ENCODE data around the gene RPL15.

Gene RPL15

GRCh38 chr3:23959135-23959900 lies 42.4 kb downstream of the RPL15 start:
- peak; percentile 98 for ATAC-seq
- Mint-ChIP-seq H3K27ac (peak overlapping the region in 1 of 2 donors; percentile 2), H3K27me3 (no peaks in the 10 kb centered on the region), H3K9me3 (no peaks in the 10 kb centered on the region), H3K4me1 (peaks cover 36% of the 10 kb centered on the region), H3K4me3 (peak overlapping the region in 1 of 2 donors; percentile 23)
- peak in 1 of 2 donors; percentile 39 for DNase-seq

DNA sequence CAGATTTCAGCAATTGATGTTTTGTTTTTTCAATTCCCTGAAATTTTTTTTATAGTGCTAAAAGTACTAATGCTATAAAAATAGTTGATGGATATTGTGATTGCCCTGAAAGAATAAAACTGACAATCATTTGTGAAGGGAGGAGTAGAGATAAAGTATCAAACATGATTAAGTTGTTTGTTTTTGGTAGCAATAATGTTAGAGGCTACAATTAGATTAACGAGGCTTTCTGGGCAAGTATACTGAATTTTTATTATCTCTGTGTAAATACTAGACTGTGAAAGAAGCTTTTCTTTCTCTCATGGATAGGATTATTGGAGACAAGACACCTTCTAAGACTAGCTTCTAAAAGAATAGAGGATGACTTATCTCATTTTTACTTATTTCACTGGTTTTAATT lies 43.7 kb downstream of the RPL15 start:
- ATAC-seq (no peak), DNase-seq (no peak)
- Mint-ChIP-seq H3K27ac (no peak overlapping the region), H3K27me3 (no peaks in the 10 kb centered on the region), H3K4me1 (peaks cover 25% of the 10 kb centered on the region), H3K4me3 (no peak overlapping the region), H3K9me3 (no peaks in the 10 kb centered on the region)

- Mint-ChIP-seq H3K9me3 (no peaks in the 10 kb centered on the region), H3K27me3 (no peaks in the 10 kb centered on the region), H3K4me1 (peaks cover 21% of the 10 kb centered on the region), H3K27ac (no peak overlapping the region), H3K4me3 (no peak overlapping the region)
- ATAC-seq (no peak), DNase-seq (no peak)
Observed at GRCh38 chr3:23961066-23961465, 44.1 kb downstream of the RPL15 start.

GRCh38 chr3:23961913-23962312 lies 45.0 kb downstream of the RPL15 start:
- Mint-ChIP-seq H3K27ac (no peak overlapping the region), H3K9me3 (no peaks in the 10 kb centered on the region), H3K4me3 (no peak overlapping the region), H3K27me3 (no peaks in the 10 kb centered on the region), H3K4me1 (peaks cover 21% of the 10 kb centered on the region)
- no peak for ATAC-seq
- no peak for DNase-seq

DNA sequence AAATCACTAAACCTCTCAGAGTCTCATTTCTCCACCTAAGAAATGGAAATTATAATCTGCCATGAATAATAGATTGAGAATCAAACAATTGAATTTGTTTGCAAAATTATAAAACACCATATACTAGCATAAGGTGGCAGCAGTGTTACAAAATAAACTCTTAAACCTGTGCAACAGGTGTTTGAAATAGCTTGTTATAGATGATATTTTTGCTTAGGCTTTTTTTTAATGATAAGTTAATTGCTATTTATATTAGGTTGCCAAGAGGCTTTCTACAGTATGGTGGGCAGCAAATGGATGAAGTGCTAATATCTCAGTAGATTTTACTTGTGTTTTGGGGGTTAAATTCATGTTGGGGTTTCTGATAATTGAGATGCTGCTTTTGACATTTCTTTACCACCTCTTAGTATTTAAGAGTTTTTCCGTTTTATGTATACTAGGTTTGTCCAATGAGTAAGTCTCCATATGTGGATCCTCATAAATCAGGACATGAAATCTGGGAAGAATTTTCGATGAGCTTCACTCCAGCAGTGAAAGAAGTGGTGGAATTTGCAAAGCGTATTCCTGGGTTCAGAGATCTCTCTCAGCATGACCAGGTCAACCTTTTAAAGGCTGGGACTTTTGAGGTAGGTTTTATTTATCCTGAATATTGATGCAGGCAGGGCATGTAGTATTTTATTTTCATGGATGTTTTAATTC lies 47.8 kb downstream of the RPL15 start:
- ATAC-seq (no peak), DNase-seq (no peak)
- Mint-ChIP-seq H3K27me3 (no peaks in the 10 kb centered on the region), H3K9me3 (no peaks in the 10 kb centered on the region), H3K4me3 (no peak overlapping the region), H3K4me1 (peaks cover 1% of the 10 kb centered on the region), H3K27ac (no peak overlapping the region)

DNA sequence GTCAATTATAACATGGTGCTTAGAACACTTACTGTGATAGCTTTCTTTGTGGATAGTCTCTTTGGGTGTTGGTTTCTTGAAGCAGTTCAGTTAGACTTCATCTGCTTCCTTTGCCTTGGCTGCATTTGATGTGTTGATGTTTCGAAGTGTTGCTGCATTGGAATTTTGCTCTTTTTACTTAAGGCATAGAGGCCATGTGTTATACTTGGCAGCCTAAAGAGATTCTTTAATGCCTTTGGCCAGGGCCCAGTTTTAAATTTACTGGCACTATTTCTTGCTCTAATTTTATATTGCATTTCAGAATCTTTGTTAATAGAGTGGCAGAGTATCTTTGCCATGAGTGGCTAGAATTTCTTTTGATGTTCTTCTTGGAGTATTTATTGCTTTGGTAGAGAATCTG lies 49.4 kb downstream of the RPL15 start:
- Mint-ChIP-seq H3K27ac (no peak overlapping the region), H3K4me3 (no peak overlapping the region), H3K27me3 (no peaks in the 10 kb centered on the region), H3K4me1 (no peaks in the 10 kb centered on the region), H3K9me3 (no peaks in the 10 kb centered on the region)
- DNase-seq, result no peak
- ATAC-seq, result no peak

GRCh38 chr3:23968463-23969184 lies 51.7 kb downstream of the RPL15 start:
- H3K27me3 Mint-ChIP-seq, result no peaks in the 10 kb centered on the region
- DNase-seq (no peak), ATAC-seq (no peak)
- no peak overlapping the region for H3K27ac Mint-ChIP-seq
- no peak overlapping the region for H3K4me3 Mint-ChIP-seq
- H3K9me3 Mint-ChIP-seq, result no peaks in the 10 kb centered on the region
- no peaks in the 10 kb centered on the region for H3K4me1 Mint-ChIP-seq

GRCh38 chr3:23969393-23969792 lies 52.5 kb downstream of the RPL15 start:
- DNase-seq (no peak), ATAC-seq (no peak)
- Mint-ChIP-seq H3K4me3 (no peak overlapping the region), H3K27me3 (no peaks in the 10 kb centered on the region), H3K9me3 (no peaks in the 10 kb centered on the region), H3K4me1 (no peaks in the 10 kb centered on the region), H3K27ac (no peak overlapping the region)

Data from stimulated activated naive CD8-positive, alpha-beta T cell treated with anti-CD3 and anti-CD28 coated beads, Interleukin-15, amount 100 ng/mL, for 72 hours (primary cell).